GM10266 (cell line): ENCODE data around the gene BMERB1.

Experiments used
- DNase-seq: peaks from one replicate; pipeline ENCODE4 v3.0.0; 2012; ENCODE audit errors: extremely low spot score
- TF ChIP-seq, protein P1 (sequence below): IDR thresholded peaks from 2 replicates; pipeline ENCODE4 v1.5.1; 2012; ENCODE audit warnings: mild to moderate bottlenecking, low read depth; ENCODE audit not compliant: control insufficient read depth, insufficient read depth; ENCODE audit errors: missing control alignments

The BMERB1 gene

DNA sequence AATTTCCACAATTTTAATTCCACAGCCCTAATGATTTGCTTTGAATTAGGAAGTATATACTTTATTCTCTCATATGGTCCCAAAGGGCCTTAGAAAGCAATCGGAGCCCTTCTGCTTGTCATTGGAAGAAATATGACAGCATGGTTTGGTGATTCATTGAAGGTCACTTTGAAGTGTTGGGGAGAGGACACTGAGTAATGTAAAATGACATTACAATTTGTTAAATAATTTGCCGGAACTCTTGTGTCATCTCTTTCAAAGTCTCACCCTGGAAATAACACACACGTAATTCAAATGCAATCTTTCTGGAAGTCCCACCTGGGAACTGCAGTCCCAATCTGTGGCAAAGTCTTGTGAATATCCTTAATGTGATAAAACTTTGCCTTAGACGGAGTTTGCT is 59.8 kb downstream of the BMERB1 start:
- TF ChIP-seq, protein P1, sequence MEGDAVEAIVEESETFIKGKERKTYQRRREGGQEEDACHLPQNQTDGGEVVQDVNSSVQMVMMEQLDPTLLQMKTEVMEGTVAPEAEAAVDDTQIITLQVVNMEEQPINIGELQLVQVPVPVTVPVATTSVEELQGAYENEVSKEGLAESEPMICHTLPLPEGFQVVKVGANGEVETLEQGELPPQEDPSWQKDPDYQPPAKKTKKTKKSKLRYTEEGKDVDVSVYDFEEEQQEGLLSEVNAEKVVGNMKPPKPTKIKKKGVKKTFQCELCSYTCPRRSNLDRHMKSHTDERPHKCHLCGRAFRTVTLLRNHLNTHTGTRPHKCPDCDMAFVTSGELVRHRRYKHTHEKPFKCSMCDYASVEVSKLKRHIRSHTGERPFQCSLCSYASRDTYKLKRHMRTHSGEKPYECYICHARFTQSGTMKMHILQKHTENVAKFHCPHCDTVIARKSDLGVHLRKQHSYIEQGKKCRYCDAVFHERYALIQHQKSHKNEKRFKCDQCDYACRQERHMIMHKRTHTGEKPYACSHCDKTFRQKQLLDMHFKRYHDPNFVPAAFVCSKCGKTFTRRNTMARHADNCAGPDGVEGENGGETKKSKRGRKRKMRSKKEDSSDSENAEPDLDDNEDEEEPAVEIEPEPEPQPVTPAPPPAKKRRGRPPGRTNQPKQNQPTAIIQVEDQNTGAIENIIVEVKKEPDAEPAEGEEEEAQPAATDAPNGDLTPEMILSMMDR, result no peak
- DNase-seq, result no peak

GRCh38 chr16:15495898-15496297 is 61.5 kb downstream of the BMERB1 start:
- DNase-seq, result no peak
- TF ChIP-seq, protein P1, result no peak

DNA sequence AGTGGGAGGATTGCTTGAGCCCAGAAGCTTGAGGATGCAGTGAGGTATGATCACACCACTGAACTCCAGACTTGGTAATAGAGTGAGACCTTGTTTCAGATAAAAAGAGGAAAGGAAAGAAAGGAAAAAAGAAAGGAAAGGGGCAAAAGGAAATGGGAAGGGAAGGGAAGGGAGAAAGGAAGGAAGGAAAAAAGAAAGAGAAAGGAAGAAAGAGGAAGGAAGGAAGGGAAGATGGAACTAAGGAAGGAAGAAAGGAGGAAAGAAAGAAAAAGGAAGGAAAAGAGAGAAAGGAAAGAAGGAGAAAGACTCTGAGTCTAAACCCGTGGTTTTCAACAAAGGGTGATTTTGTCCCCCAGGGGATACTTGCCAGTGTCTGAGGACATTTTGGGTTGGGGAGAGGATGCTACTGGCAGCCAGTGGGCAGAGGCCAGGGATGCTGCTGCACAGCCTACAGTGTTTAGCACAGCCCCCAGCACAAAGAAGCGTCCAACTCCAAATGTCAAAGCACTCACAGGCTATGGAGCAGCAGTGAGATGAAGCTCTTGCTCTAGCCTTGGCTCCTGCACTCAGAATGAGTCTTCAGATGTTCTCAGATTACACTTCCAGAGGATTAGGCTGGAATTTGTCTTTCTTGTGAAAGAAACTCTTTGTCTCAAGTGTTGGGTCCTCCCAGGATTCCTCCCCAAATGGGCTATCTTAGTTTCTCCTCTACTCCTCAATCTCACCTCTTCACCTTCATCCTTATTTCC is 64.2 kb downstream of the BMERB1 start:
- TF ChIP-seq, protein P1, result no peak
- DNase-seq, result no peak

DNA sequence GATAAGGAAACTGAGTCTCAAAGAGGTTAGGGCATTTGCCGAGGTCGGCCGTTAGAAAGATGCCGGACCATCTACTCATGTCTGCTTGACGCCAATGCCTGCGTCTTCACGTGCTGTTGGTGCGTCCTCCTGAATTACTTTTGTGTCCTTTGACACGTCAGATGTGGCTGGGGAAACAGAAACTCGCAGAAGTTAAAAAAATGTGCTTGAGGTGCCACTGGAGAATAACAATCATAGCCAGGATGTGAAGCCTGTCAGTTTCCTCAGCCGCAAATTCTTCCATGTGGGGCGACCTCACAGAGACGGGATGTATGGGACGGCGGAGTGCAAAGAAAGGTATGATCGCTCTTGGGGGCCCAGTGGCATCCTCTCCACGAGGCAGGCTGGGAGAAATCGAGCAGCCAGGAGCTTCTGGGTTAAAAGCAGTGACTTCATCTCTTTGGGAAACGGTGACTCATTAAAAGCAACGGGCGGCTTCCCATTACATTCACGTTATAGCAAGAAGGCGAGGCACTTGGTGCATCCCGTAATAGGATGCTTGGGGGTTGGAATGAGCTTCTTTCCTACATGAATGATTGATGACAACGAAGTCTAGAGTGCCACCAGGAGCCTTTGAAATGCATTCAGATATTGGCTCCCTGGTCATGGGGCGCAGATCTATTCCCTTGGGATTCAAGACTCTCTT is 67.8 kb downstream of the BMERB1 start:
- no peak for DNase-seq
- TF ChIP-seq, protein P1, result no peak

GRCh38 chr16:15506441-15506840 is 72.1 kb downstream of the BMERB1 start:
- TF ChIP-seq, protein P1, result no peak
- no peak for DNase-seq

DNA sequence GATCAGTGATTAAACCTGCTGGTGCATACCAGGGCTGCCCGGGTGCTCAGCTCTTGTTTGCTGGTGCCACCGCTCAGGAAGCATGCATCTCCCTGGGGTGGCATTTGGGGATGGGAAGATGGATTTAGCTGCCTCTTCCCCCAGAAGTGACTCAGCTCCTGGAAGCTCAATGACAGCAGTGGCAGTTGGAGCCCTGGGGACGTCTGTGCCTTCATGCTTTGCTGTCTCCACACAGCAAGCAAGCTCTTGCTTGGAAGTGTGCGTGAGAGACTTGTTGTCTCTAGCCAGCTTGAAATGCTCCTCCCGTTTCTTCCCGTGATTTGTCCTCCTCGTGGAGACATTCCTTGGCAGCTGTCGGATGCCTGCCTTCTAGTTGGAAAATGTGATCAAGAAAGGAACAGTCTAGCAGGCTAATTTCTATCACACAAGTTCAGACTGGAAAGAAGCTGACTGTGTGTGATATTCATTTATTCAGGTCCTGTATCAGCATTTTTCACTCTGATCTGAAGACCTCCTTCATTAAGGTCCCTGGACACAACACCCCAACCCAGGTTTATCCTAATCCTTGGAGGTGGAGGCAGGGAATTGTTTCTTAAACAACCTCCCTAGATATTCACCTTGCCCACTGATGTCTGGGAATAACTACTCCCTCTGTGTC is 73.0 kb downstream of the BMERB1 start:
- TF ChIP-seq, protein P1, result no peak
- DNase-seq, result no peak
